H1 (cell line): ENCODE measurements around the gene BTBD16. TPM values are rescaled to one million over a fixed set of nuclear protein-coding genes. Genes with fewer than 3 reads are reported as not detected.

Experiments
- CTCF ChIA-PET: fragments of 300-600 bp; sonication (Branson Sonifier 250); formaldehyde crosslinking; loops from one replicate; lab custom pipeline; 2021; ENCODE audit not compliant: partially characterized antibody; lab: Charles Lee
- POLR2A ChIA-PET: fragments of 300-600 bp; sonication (Branson Sonifier 250); formaldehyde crosslinking; loops from one replicate; lab custom pipeline; 2021; ENCODE audit warnings: inconsistent platforms; ENCODE audit not compliant: partially characterized antibody; lab: Charles Lee
- DNase-seq, 2 experiments: peaks; one replicate each; pipeline versions ENCODE4 v3.0.0 to v3.0.0-alpha.2; 2010 to 2022; ENCODE audit warnings: low spot score in 2 of 2, low read depth in 1 of 2, mixed read lengths in 1 of 2
- FAIRE-seq: peaks from 2 replicates; lab custom pipeline; 2011; peaks lifted over from hg19 to GRCh38; lab: Jason Lieb, UNC
- H2AFZ ChIP-seq: 2 replicates; pipeline ENCODE4 v1.8.1; 2012; ENCODE audit warnings: low read length, inconsistent platforms
- H2AK5ac ChIP-seq: 2 replicates; pipeline ENCODE4 v1.6.1; 2013; ENCODE audit warnings: low read depth, low read length
- H2BK120ac ChIP-seq: replicated peaks from 2 replicates; pipeline ENCODE3; 2013; ENCODE audit warnings: low read depth, low read length, inconsistent platforms
- H2BK12ac ChIP-seq: 2 replicates; pipeline ENCODE4 v1.6.1; 2013; ENCODE audit warnings: low read depth, low read length
- H2BK15ac ChIP-seq: 2 replicates; pipeline ENCODE4 v1.6.1; 2013; ENCODE audit warnings: low read length
- H2BK20ac ChIP-seq: 2 replicates; pipeline ENCODE4 v1.6.1; 2013; ENCODE audit warnings: low read length
- H2BK5ac ChIP-seq: 2 replicates; pipeline ENCODE4 v1.6.1; 2013; ENCODE audit warnings: low read depth, low read length
- H3K14ac ChIP-seq: 2 replicates; pipeline ENCODE4 v1.6.1; 2013; ENCODE audit warnings: inconsistent platforms; ENCODE audit not compliant: insufficient read length
- H3K18ac ChIP-seq: 2 replicates; pipeline ENCODE4 v1.6.1; 2013; ENCODE audit warnings: low read length; ENCODE audit errors: extremely low read depth
- H3K23ac ChIP-seq: 2 replicates; pipeline ENCODE4 v1.6.1; 2013; ENCODE audit warnings: inconsistent platforms; ENCODE audit not compliant: insufficient read length
- H3K23me2 ChIP-seq: 2 replicates; pipeline ENCODE4 v1.6.1; 2013; ENCODE audit warnings: low read depth, low read length
- H3K27ac ChIP-seq: 2 replicates; pipeline ENCODE4 v1.6.1; 2011; ENCODE audit warnings: low read depth, low read length, inconsistent platforms
- H3K27me3 ChIP-seq, 4 experiments: replicated peaks in 1 of 4; 1 replicate in 1 of 4; 2 replicates in 3 of 4; pipeline versions ENCODE4 v1.6.1 to v1.8.1; 2011 to 2013; ENCODE audit warnings: low read length in 3 of 4, mild to moderate bottlenecking in 3 of 4, inconsistent platforms in 2 of 4, mixed read lengths in 2 of 4, moderate library complexity in 1 of 4; ENCODE audit not compliant: control insufficient read depth in 3 of 4, insufficient read depth in 3 of 4; ENCODE audit errors: extremely low read depth in 1 of 4
- H3K36me3 ChIP-seq, 4 experiments: 2 replicates each; pipeline versions ENCODE4 v1.6.1 to v1.8.1; 2011 to 2013; ENCODE audit warnings: mild to moderate bottlenecking in 4 of 4, low read length in 3 of 4, moderate library complexity in 2 of 4, control low read depth in 1 of 4, inconsistent platforms in 1 of 4; ENCODE audit not compliant: insufficient read depth in 4 of 4, control insufficient read depth in 2 of 4
- H3K4ac ChIP-seq: replicated peaks from 2 replicates; pipeline ENCODE3; 2013; ENCODE audit warnings: low read length, low read depth, mixed read lengths, inconsistent platforms; ENCODE audit not compliant: insufficient read length
- H3K4me1 ChIP-seq, 4 experiments: replicated peaks in 1 of 4; 1 replicate in 1 of 4; 2 replicates in 3 of 4; pipeline versions ENCODE4 v1.6.1 to v1.8.1; 2011 to 2013; ENCODE audit warnings: low read length in 3 of 4, inconsistent platforms in 2 of 4, mixed read lengths in 1 of 4; ENCODE audit not compliant: insufficient read depth in 4 of 4, control insufficient read depth in 3 of 4
- H3K4me2 ChIP-seq, 2 experiments: 2 replicates each; pipeline versions ENCODE4 v1.6.1 to v1.8.1; 2011 to 2013; ENCODE audit warnings: low read depth in 2 of 2, low read length in 2 of 2, control low read depth in 1 of 2, inconsistent platforms in 1 of 2, mild to moderate bottlenecking in 1 of 2; ENCODE audit not compliant: insufficient read depth in 1 of 2
- H3K4me3 ChIP-seq, 4 experiments: fragments of 200-600, 300-600 bp in 1 of 4; sonication (generic), shearing (Covaris generic), sonication (Bioruptor Twin) in 1 of 4; 2 replicates each; pipeline versions ENCODE4 v1.5.1 to v1.8.1; 2011 to 2016; ENCODE audit warnings: low read length in 4 of 4, low read depth in 3 of 4, control low read depth in 2 of 4, inconsistent platforms in 2 of 4, mild to moderate bottlenecking in 2 of 4, mixed read lengths in 1 of 4, moderate library complexity in 1 of 4; ENCODE audit not compliant: insufficient read depth in 2 of 4; ENCODE audit errors: extremely low read depth in 1 of 4
- H3K56ac ChIP-seq: replicated peaks from 2 replicates; pipeline ENCODE3; 2013; ENCODE audit warnings: low read depth, mild to moderate bottlenecking, mixed read lengths, low read length, inconsistent platforms; ENCODE audit not compliant: insufficient read length
- H3K79me1 ChIP-seq: 2 replicates; pipeline ENCODE4 v1.6.1; 2013; ENCODE audit warnings: low read depth, low read length, control low read depth
- H3K79me2 ChIP-seq, 2 experiments: 2 replicates each; pipeline versions ENCODE4 v1.6.1 to v1.8.1; 2012 to 2013; ENCODE audit warnings: low read length in 2 of 2, mild to moderate bottlenecking in 2 of 2, inconsistent platforms in 1 of 2; ENCODE audit not compliant: insufficient read depth in 2 of 2, control insufficient read depth in 1 of 2
- H3K9ac ChIP-seq, 4 experiments: replicated peaks in 1 of 4; 1 replicate in 1 of 4; 2 replicates in 3 of 4; pipeline versions ENCODE4 v1.6.1 to v1.8.1; 2011 to 2013; ENCODE audit warnings: low read depth in 3 of 4, low read length in 3 of 4, control low read depth in 2 of 4, mild to moderate bottlenecking in 2 of 4, moderate library complexity in 2 of 4, inconsistent platforms in 1 of 4; ENCODE audit errors: extremely low read depth in 1 of 4
- H3K9me3 ChIP-seq, 2 experiments: 2 replicates each; pipeline versions ENCODE4 v1.6.1 to v1.8.1; 2012 to 2013; ENCODE audit warnings: mild to moderate bottlenecking in 2 of 2, moderate library complexity in 2 of 2, control low read depth in 1 of 2, inconsistent platforms in 1 of 2, low read depth in 1 of 2, low read length in 1 of 2, mixed read lengths in 1 of 2; ENCODE audit not compliant: insufficient read depth in 2 of 2
- H4K20me1 ChIP-seq, 2 experiments: replicated peaks in 1 of 2; 2 replicates each; pipeline versions ENCODE3 to v1.8.1; 2011 to 2013; ENCODE audit warnings: inconsistent platforms in 2 of 2, low read length in 2 of 2, mild to moderate bottlenecking in 1 of 2; ENCODE audit not compliant: insufficient read depth in 2 of 2, control insufficient read depth in 1 of 2
- H4K5ac ChIP-seq: 2 replicates; pipeline ENCODE4 v1.6.1; 2013; ENCODE audit warnings: low read length, low read depth, mixed read lengths, inconsistent platforms; ENCODE audit not compliant: insufficient read length
- H4K8ac ChIP-seq: 2 replicates; pipeline ENCODE4 v1.8.0; 2013; ENCODE audit warnings: mild to moderate bottlenecking, moderate library complexity, low read length, inconsistent platforms; ENCODE audit not compliant: insufficient read depth; ENCODE audit errors: extremely low read depth
- H4K91ac ChIP-seq: replicated peaks from 2 replicates; pipeline ENCODE3; 2013; ENCODE audit warnings: low read length, mixed read lengths, inconsistent platforms; ENCODE audit not compliant: insufficient read length
- CHD1 ChIP-seq: IDR thresholded peaks from 2 replicates; pipeline ENCODE4 v1.6.1; 2012; ENCODE audit warnings: low read depth, low read length, improper control_type of control experiment
- GABPA ChIP-seq: IDR thresholded peaks from 2 replicates; pipeline ENCODE4 v1.6.1; 2011; ENCODE audit warnings: mild to moderate bottlenecking, low read length, moderate library complexity, borderline replicate concordance; ENCODE audit not compliant: insufficient read depth
- GTF2F1 ChIP-seq: IDR thresholded peaks from 2 replicates; pipeline ENCODE4 v1.6.1; 2012; ENCODE audit warnings: low read depth, low read length, improper control_type of control experiment, borderline replicate concordance
- HDAC2 ChIP-seq, 2 experiments: fragments of 300-600 bp in 1 of 2; sonication (generic) in 1 of 2; IDR thresholded peaks; 2 replicates each; pipeline ENCODE4 v1.6.1; 2011 to 2012; ENCODE audit warnings: low read depth in 2 of 2, low read length in 2 of 2, mild to moderate bottlenecking in 2 of 2, moderate library complexity in 2 of 2, borderline replicate concordance in 1 of 2, inconsistent platforms in 1 of 2
- JUND ChIP-seq: IDR thresholded peaks from 2 replicates; pipeline ENCODE4 v1.6.1; 2011; ENCODE audit warnings: mild to moderate bottlenecking, improper control_type of control experiment, low read length
- RAD21 ChIP-seq, 2 experiments: IDR thresholded peaks in 1 of 2; conservative IDR thresholded peaks in 1 of 2; 2 replicates each; pipeline ENCODE4 v1.6.1; 2011; ENCODE audit warnings: low read depth in 2 of 2, low read length in 2 of 2, improper control_type of control experiment in 1 of 2, inconsistent platforms in 1 of 2, mild to moderate bottlenecking in 1 of 2, moderate library complexity in 1 of 2
- RBBP5 ChIP-seq: IDR thresholded peaks from 2 replicates; pipeline ENCODE4 v1.7.1; 2012; ENCODE audit warnings: low read depth, mild to moderate bottlenecking, inconsistent platforms, low read length, moderate library complexity, borderline replicate concordance
- SIN3A ChIP-seq, 2 experiments: IDR thresholded peaks in 1 of 2; conservative IDR thresholded peaks in 1 of 2; 2 replicates each; pipeline ENCODE4 v1.6.1; 2011 to 2012; ENCODE audit warnings: low read length in 2 of 2, improper control_type of control experiment in 1 of 2, low read depth in 1 of 2, mild to moderate bottlenecking in 1 of 2
- SIRT6 ChIP-seq: IDR thresholded peaks from one replicate; pipeline ENCODE4 v1.7.1; 2012; ENCODE audit warnings: low read length, inconsistent platforms
- WGBS, 2 experiments: shearing (Covaris generic) in 1 of 2; methylation state at CpG; one replicate each; pipeline versions ENCODE4 v1.1.6 to v1.1.7; 2013 to 2015; ENCODE audit warnings: low lambda C conversion rate in 2 of 2, mixed read lengths in 2 of 2, inconsistent platforms in 1 of 2, low coverage in 1 of 2, missing lambda C conversion rate in 1 of 2; ENCODE audit not compliant: insufficient replicate concordance in 2 of 2, insufficient coverage in 1 of 2, insufficient read length in 1 of 2; ENCODE audit errors: extremely low coverage in 1 of 2, missing lambda C conversion rate in 1 of 2; 5-methylcytosine and 5-hydroxymethylcytosine counted together
- polyA plus RNA-seq, 7 experiments: library from polyadenylated mRNA; depleted of rRNA in 3 of 7; stranded (reverse) in 5 of 7; unstranded in 2 of 7; fragments of >200 nt in 5 of 7; fragments of 200-250 nt in 2 of 7; gene quantifications; 1 replicate in 5 of 7; 2 replicates in 1 of 7; 4 replicates in 1 of 7; pipeline versions ENCODE4 v1.2.1 to v1.2.3, GENCODE V29; 2011 to 2013; ENCODE audit warnings: missing spikeins in 2 of 7, mixed read lengths in 2 of 7
- total RNA-seq: library from RNA; stranded (reverse); fragmentation: NEBNext Ultra II Directional; extraction: Animal tissue kit (Norgen Biotek cat#: 25700); gene quantifications from 2 replicates; pipeline ENCODE4 v1.2.1, GENCODE V29; 2021
- TF ChIP-seq, protein P1 (sequence below), 3 experiments: IDR thresholded peaks; 1 replicate in 2 of 3; 2 replicates in 1 of 3; pipeline versions ENCODE4 v1.5.1 to v1.6.1; 2011; ENCODE audit warnings: low read length in 3 of 3, mild to moderate bottlenecking in 3 of 3, inconsistent platforms in 2 of 3, low read depth in 1 of 3, moderate library complexity in 1 of 3; ENCODE audit not compliant: insufficient read depth in 1 of 3; ENCODE audit errors: control extremely low read depth in 1 of 3

The BTBD16 gene
- total and polyA plus RNA-seq, 2 of the 8 experiments (the other 6 are each of a cell fraction or from before 2014, with no cell fraction given): 0.05 TPM; not detected in 1

DNA sequence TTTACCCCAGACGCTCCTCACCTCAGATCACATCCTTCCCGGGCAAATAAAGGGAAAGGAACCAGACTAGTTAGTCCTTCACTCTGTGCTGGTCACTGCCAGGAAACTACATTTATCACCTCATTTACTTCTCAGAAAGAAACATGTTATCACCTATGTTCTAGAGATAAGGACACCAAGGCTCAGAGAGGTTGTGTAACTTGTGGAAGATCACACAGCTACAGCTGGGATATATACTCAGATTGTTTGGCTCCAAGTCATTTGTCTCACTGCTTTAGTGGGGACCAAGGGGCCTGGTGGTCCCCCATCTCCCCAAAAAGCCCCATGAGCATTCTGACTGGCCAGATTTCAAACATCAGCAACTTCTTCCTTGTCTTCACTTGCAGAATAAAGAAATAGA is 17.5 kb upstream of the BTBD16 start:
- no peak overlapping the region for H3K27ac ChIP-seq
- no peaks in the 10 kb centered on the region for H3K27me3 ChIP-seq
- FAIRE-seq: no peak
- H2BK12ac ChIP-seq: no peak overlapping the region
- H2BK120ac ChIP-seq: no peak overlapping the region
- TF ChIP-seq CHD1 (no peak), SIRT6 (no peak), HDAC2 (IDR thresholded peaks at IDR 0.05; ENCODE audit: borderline replicate concordance in 1 of 2, low read depth in 2 of 2, low read length in 2 of 2) (no peak), JUND (no peak), SIN3A (conservative IDR thresholded peaks at IDR 0.05 in 1 of 2, IDR thresholded peaks at IDR 0.05 in 1 of 2; ENCODE audit: low read depth in 1 of 2, low read length in 2 of 2) (no peak), RBBP5 (no peak), GABPA (no peak), GTF2F1 (no peak), RAD21 (IDR thresholded peaks at IDR 0.05 in 1 of 2, conservative IDR thresholded peaks at IDR 0.05 in 1 of 2; ENCODE audit: low read depth in 2 of 2, low read length in 2 of 2) (no peak)
- TF ChIP-seq, protein P1, sequence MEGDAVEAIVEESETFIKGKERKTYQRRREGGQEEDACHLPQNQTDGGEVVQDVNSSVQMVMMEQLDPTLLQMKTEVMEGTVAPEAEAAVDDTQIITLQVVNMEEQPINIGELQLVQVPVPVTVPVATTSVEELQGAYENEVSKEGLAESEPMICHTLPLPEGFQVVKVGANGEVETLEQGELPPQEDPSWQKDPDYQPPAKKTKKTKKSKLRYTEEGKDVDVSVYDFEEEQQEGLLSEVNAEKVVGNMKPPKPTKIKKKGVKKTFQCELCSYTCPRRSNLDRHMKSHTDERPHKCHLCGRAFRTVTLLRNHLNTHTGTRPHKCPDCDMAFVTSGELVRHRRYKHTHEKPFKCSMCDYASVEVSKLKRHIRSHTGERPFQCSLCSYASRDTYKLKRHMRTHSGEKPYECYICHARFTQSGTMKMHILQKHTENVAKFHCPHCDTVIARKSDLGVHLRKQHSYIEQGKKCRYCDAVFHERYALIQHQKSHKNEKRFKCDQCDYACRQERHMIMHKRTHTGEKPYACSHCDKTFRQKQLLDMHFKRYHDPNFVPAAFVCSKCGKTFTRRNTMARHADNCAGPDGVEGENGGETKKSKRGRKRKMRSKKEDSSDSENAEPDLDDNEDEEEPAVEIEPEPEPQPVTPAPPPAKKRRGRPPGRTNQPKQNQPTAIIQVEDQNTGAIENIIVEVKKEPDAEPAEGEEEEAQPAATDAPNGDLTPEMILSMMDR (IDR thresholded peaks at IDR 0.05; ENCODE audit: control extremely low read depth in 1 of 3, insufficient read depth in 1 of 3, low read depth in 1 of 3, low read length in 3 of 3): no peak
- TF ChIP-seq, all 59 proteins: peak for 0
- Histone ChIP-seq H3K4ac (no peak overlapping the region), H3K79me2 (no peaks in the 10 kb centered on the region), H2BK15ac (no peak overlapping the region), H4K5ac (no peak overlapping the region), H3K4me3 (no peak overlapping the region), H2AFZ (no peak overlapping the region), H3K18ac (no peak overlapping the region), H4K20me1 (peaks cover 0 to 1% of the 10 kb centered on the region in 2 experiments), H2AK5ac (no peak overlapping the region), H3K9me3 (no peaks in the 10 kb centered on the region), H2BK5ac (no peak overlapping the region), H3K4me2 (no peak overlapping the region), H4K8ac (no peak overlapping the region), H3K4me1 (peaks cover 0 to 6% (median 3%) of the 10 kb centered on the region in 4 experiments; a peak in 5 of 7 replicates), H3K23ac (no peak overlapping the region), H3K14ac (no peak overlapping the region), H3K9ac (no peak overlapping the region), H2BK20ac (no peak overlapping the region), H3K36me3 (peaks cover 6 to 31% (median 20%) of the 10 kb centered on the region in 4 experiments), H4K91ac (no peak overlapping the region), H3K79me1 (no peaks in the 10 kb centered on the region), H3K56ac (no peak overlapping the region), H3K23me2 (no peaks in the 10 kb centered on the region)
- DNase-seq: no peak
- CTCF ChIA-PET: interaction anchor here (1.1 to 2.9 kb wide), 3 partner anchors 8 to 14 kb away, joined by 3 to 15 read pairs (median 8); no protein-coding TSS in a partner anchor
- POLR2A ChIA-PET: no interaction called here
- 91% methylated on average over 2 of the region's 2 CpGs; no CpG with 5 or more reads in 1 of the 2 experiments for WGBS, 2 experiments
